ENCODE data around the gene MRPS5.

DNA sequence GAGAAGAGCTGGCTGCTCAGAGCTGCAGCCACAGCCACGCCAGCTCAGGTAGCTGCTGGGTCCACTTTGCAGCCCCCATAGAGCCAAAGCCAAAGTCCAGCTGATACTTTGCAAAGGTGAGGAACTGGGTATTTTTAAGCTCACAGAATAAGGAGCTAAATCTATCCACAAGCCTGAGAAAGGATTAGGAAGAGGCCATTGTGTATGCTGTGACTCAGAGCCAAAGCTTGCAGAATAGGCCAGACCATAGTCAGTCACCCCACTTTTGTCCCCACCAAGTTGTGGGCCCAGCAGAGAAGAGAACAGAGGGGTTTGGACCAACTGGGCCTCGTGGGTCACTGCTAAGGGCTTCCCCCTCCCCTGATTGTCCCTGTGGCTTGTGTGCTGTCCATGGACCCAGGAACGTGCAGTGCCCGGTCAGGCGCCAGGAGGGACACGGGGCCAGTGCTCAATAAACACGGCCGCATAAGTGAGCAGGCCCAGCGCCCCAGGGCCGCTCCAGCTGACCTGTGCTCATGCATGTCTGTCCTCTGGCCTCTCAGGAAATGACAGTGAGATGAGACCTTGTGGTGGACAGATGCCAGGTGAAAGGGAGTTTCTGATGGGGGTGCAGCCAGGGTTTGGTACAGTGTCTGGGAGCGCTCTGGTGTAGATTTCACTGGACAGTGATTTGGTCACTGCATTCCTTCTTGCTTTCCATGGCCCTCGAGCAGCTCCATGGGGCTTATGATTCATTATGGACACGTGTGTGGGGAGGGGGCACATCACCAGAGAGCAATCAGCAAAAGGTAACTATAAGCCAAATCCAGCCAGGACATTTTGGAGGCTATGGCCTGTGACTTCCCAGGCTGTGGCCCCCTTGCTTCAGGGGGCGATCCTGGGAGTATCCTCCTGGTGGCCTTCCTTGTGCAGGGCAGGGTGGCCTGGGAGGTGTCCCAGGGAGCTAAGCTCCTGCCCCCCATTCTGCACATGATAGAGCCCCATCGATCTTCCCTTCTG lies 64.8 kb downstream of the MRPS5 start:
- TF ChIP-seq, protein P1, sequence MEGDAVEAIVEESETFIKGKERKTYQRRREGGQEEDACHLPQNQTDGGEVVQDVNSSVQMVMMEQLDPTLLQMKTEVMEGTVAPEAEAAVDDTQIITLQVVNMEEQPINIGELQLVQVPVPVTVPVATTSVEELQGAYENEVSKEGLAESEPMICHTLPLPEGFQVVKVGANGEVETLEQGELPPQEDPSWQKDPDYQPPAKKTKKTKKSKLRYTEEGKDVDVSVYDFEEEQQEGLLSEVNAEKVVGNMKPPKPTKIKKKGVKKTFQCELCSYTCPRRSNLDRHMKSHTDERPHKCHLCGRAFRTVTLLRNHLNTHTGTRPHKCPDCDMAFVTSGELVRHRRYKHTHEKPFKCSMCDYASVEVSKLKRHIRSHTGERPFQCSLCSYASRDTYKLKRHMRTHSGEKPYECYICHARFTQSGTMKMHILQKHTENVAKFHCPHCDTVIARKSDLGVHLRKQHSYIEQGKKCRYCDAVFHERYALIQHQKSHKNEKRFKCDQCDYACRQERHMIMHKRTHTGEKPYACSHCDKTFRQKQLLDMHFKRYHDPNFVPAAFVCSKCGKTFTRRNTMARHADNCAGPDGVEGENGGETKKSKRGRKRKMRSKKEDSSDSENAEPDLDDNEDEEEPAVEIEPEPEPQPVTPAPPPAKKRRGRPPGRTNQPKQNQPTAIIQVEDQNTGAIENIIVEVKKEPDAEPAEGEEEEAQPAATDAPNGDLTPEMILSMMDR (IDR thresholded peaks at IDR 0.05; ENCODE audit: low read depth, low read length, missing input control), result no peak
- TF ChIP-seq TAF1 (conservative IDR thresholded peaks at IDR 0.05), result no peak
- TF ChIP-seq, protein P2, sequence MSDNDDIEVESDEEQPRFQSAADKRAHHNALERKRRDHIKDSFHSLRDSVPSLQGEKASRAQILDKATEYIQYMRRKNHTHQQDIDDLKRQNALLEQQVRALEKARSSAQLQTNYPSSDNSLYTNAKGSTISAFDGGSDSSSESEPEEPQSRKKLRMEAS (IDR thresholded peaks at IDR 0.05), result no peak
- TF ChIP-seq JUND (IDR thresholded peaks at IDR 0.05), result no peak
- TF ChIP-seq SP1 (IDR thresholded peaks at IDR 0.05), result no peak
- TF ChIP-seq, protein P3, sequence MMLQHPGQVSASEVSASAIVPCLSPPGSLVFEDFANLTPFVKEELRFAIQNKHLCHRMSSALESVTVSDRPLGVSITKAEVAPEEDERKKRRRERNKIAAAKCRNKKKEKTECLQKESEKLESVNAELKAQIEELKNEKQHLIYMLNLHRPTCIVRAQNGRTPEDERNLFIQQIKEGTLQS (IDR thresholded peaks at IDR 0.05), result no peak
